Lower lobe of right lung (tissue), 2 donors: Measurements from ENCODE around the gene IDUA. TPM values are rescaled to one million over a fixed set of nuclear protein-coding genes. Genes with fewer than 3 reads are reported as not detected.
A peak's percentile ranks its signal among the peaks of the same experiment; 100 is the strongest.

Source experiments
- ATAC-seq, 2 donors: fragments of 200-7000 bp; cut with Tn5 transposase; one replicate each; pipeline ENCODE4 v1.9.1; 2020 to 2022; ENCODE audit warnings: mild to moderate bottlenecking in 2 of 2, moderate library complexity in 2 of 2
- DNase-seq: peaks from one replicate; pipeline ENCODE4 v3.0.0-alpha.2; 2020
- H3K27ac ChIP-seq: fragments of 200-600 bp; one replicate; pipeline ENCODE4 v1.8.0; 2022
- H3K27me3 ChIP-seq: fragments of 200-600 bp; one replicate; pipeline ENCODE4 v1.8.0; 2022; ENCODE audit warnings: low read depth
- H3K36me3 ChIP-seq: fragments of 200-600 bp; one replicate; pipeline ENCODE4 v1.8.0; 2022; ENCODE audit warnings: mild to moderate bottlenecking
- H3K4me1 ChIP-seq: fragments of 200-600 bp; one replicate; pipeline ENCODE4 v1.8.0; 2022
- H3K4me3 ChIP-seq: fragments of 200-600 bp; one replicate; pipeline ENCODE4 v1.8.0; 2022; ENCODE audit warnings: mild to moderate bottlenecking
- H3K9me3 ChIP-seq: fragments of 200-600 bp; one replicate; pipeline ENCODE4 v1.8.0; 2022
- intact Hi-C: fragments of 100-400 bp; cut with DNase I; formaldehyde crosslinking; loops from one replicate; pipeline ENCODE4 v1.11.0; 2022
- total RNA-seq: library from RNA; stranded (reverse); fragmentation: NEBNext Ultra II Directional; extraction: Animal tissue kit (Norgen Biotek cat#: 25700); gene quantifications from one replicate; pipeline ENCODE4 v1.2.1, GENCODE V29; 2021
- TF ChIP-seq, protein P1 (sequence below): fragments of 200-600 bp; IDR thresholded peaks from one replicate; pipeline ENCODE4 v1.8.0; 2022; ENCODE audit warnings: antibody characterized with exemption, mild to moderate bottlenecking
- donor health status: DM: no; HTN: yes; CAD: no; lungs with severe emphysema.

IDUA gene
- total RNA-seq, 1 donor from 2014 or later = 46.0 TPM

GRCh38 chr4:1026115-1026514, 39.3 kb downstream of the IDUA start:
- H3K4me3 ChIP-seq = no peak overlapping the region
- peaks cover 24% of the 10 kb centered on the region for H3K27me3 ChIP-seq
- H3K9me3 ChIP-seq = no peaks in the 10 kb centered on the region
- intact Hi-C loops = no loop called here
- H3K4me1 ChIP-seq = no peaks in the 10 kb centered on the region
- TF ChIP-seq, protein P1, sequence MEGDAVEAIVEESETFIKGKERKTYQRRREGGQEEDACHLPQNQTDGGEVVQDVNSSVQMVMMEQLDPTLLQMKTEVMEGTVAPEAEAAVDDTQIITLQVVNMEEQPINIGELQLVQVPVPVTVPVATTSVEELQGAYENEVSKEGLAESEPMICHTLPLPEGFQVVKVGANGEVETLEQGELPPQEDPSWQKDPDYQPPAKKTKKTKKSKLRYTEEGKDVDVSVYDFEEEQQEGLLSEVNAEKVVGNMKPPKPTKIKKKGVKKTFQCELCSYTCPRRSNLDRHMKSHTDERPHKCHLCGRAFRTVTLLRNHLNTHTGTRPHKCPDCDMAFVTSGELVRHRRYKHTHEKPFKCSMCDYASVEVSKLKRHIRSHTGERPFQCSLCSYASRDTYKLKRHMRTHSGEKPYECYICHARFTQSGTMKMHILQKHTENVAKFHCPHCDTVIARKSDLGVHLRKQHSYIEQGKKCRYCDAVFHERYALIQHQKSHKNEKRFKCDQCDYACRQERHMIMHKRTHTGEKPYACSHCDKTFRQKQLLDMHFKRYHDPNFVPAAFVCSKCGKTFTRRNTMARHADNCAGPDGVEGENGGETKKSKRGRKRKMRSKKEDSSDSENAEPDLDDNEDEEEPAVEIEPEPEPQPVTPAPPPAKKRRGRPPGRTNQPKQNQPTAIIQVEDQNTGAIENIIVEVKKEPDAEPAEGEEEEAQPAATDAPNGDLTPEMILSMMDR = no peak
- ATAC-seq (peak; percentile 52 to 68), DNase-seq (no peak)
- H3K36me3 ChIP-seq = peaks cover 14% of the 10 kb centered on the region
- no peak overlapping the region for H3K27ac ChIP-seq

DNA sequence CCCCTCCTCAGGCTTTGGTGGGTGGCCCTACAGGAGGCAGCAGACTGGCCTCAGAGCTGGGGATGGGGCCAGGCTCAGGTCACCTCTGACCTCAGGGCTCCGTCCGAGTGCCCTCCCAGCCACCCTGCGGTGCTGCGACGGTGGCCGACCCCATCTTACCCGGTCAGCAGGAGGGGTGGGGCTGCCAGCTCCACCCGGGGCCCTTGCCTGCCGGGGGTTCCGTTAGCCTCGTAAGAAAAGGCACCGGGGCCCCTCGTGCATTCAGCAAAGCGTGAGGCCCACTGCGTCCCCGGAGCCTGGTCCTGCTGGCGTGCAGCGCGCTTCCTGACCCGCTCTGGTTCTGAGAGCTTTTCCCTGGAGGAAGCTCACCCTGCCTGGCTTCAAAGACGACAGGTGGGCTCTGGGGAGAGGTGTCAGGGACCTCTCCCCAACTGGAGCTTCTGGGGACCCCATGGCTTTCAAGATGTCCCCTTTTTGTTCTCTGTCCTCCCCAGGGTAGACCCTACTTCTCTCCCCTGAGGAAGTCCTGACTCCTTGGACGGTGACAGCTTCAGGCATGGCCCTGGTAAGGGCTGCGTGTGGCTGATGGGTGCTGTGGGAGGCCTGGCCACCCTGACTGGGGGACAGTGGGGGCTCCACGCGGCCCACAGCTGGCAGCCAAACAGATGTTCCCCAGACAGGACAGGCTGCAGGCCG, 40.5 kb downstream of the IDUA start:
- no peak for ATAC-seq
- TF ChIP-seq, protein P1 = no peak
- intact Hi-C loops = no loop called here

GRCh38 chr4:1027915-1028238, 41.0 kb downstream of the IDUA start:
- TF ChIP-seq, protein P1 = no peak
- H3K4me1 ChIP-seq = no peaks in the 10 kb centered on the region
- H3K27ac ChIP-seq = no peak overlapping the region
- H3K4me3 ChIP-seq = no peak overlapping the region
- no peak for ATAC-seq
- DNase-seq = no peak
- peaks cover 14% of the 10 kb centered on the region for H3K36me3 ChIP-seq
- peaks cover 37% of the 10 kb centered on the region for H3K27me3 ChIP-seq
- H3K9me3 ChIP-seq = no peaks in the 10 kb centered on the region
- intact Hi-C loops = no loop called here

More for the DNA sequence above, 40.5 kb downstream of the IDUA start:
- Histone ChIP-seq H3K36me3 (peaks cover 14% of the 10 kb centered on the region), H3K27ac (no peak overlapping the region), H3K4me3 (no peak overlapping the region), H3K4me1 (no peaks in the 10 kb centered on the region), H3K27me3 (peaks cover 32% of the 10 kb centered on the region), H3K9me3 (no peaks in the 10 kb centered on the region)
- DNase-seq = no peak

DNA sequence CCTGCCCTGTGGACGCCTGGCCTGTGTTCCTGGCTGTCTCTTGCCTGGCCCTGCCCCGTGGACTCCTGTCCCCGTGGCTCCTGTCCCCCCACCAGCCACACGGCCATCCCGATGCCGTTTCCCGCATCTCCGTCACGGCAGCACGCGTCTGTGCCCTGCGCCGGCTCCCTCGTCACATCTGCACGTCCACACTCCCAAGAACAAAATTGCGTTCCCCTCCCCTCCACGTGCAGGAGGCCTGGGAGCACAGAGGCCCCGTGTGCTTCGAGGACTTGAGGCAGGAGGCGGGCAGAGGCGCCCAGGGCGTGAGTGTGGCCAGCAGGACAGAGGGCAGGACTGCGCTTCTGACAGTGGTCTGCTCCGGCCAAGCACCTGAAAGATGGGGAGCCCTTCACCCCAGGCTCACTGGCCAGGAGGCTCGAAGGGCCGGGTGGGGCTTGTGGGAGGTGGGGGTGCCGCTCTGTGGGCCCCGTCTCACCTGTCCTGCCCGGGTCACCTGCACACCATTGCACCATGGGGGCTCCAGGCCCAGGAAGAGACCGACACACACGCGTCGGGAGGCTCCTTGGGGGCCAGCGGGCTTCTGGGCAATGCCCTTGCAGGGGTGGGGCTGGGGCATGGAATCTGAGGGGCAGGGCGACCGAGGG, 41.9 kb downstream of the IDUA start:
- H3K27me3 ChIP-seq = peaks cover 45% of the 10 kb centered on the region
- peaks cover 4% of the 10 kb centered on the region for H3K4me1 ChIP-seq
- no peaks in the 10 kb centered on the region for H3K9me3 ChIP-seq
- intact Hi-C loops = no loop called here
- H3K27ac ChIP-seq = no peak overlapping the region
- no peak overlapping the region for H3K4me3 ChIP-seq
- DNase-seq (no peak), ATAC-seq (no peak)
- TF ChIP-seq, protein P1 = no peak
- H3K36me3 ChIP-seq = peaks cover 14% of the 10 kb centered on the region

DNA sequence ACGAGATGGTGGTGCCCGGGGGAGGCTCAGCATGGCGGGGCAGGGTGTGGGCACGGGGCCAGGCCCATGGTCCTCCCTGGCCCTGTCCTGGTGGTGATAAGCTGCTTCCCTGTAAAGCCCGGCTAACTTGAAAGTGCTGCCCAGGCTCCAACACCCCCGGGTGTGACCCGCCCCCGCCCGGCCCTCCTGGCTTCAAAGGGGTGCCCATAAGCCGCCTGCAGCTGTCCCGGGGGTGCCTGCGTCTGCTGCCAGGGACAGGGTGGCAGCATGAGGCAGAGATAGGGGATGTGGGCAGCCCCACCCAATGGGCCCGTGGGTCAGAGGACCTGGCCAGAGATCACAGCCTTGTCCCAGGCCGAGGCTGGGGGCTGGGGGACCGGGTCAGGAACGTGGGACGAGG, 42.7 kb downstream of the IDUA start:
- intact Hi-C loops = no loop called here
- Histone ChIP-seq H3K27ac (no peak overlapping the region), H3K4me3 (no peak overlapping the region), H3K27me3 (peaks cover 46% of the 10 kb centered on the region), H3K4me1 (peaks cover 12% of the 10 kb centered on the region), H3K9me3 (no peaks in the 10 kb centered on the region), H3K36me3 (peaks cover 11% of the 10 kb centered on the region)
- DNase-seq = no peak
- ATAC-seq = no peak
- TF ChIP-seq, protein P1 = no peak
